GM21447 (cell line): Measurements from ENCODE around the gene ITGA3.
A peak's percentile ranks its signal among the peaks of the same experiment; 100 is the strongest.
"Not testable (repeated sequence)": the region's sequence is repeated elsewhere in the genome, so short reads cannot be mapped to it uniquely, and the experiment has no call there.

Experiments
- ATAC-seq: cut with Tn5 transposase; IDR thresholded peaks from one replicate; pipeline ENCODE4 v1.9.1; 2021; ENCODE audit not compliant: unreplicated experiment

Gene ITGA3

DNA sequence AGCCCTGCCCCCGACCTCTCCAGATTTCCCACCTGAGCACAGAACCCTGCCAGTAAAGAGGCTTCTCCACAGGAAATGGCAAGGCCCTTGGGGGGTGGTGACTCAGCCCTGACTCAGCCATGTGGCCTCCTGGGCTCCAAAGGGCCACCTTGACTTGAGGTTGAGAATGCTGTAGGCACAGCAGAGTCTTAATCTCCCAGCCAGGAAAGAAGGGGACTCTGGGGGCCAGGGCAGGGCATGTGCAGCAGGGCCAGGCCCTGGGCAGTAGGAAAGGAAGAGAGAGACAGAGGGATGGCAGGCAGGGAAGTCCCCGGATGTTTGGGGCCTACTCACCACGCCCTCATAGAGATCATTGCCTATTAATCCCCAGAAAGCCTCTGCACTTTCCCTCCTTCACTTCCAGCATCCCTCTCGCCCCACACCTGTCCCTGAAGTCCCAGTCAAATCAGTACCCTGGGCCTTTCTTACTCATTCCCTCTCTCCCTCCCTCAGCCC is 4.8 kb upstream of the ITGA3 start:
- ATAC-seq, result no peak

DNA sequence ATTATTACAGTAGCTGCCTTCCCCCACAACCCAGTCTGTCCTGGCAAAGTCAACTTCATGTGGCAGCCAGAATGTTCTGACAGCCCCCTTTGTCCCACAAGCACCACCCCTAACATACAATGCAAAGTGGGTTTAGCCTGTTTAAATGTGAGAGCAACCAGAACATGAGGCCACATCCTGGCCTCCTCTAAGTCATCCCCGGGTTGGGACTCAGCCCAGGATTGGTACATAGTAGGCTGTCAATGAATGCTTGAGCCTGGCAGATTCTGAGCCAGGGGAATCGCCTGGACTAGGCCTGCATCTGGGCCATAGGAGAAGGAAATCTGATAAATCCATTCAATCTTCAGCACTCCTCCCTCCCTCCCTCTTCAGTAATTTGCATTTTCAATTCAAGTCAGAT is 4.3 kb upstream of the ITGA3 start:
- ATAC-seq, result no peak

DNA sequence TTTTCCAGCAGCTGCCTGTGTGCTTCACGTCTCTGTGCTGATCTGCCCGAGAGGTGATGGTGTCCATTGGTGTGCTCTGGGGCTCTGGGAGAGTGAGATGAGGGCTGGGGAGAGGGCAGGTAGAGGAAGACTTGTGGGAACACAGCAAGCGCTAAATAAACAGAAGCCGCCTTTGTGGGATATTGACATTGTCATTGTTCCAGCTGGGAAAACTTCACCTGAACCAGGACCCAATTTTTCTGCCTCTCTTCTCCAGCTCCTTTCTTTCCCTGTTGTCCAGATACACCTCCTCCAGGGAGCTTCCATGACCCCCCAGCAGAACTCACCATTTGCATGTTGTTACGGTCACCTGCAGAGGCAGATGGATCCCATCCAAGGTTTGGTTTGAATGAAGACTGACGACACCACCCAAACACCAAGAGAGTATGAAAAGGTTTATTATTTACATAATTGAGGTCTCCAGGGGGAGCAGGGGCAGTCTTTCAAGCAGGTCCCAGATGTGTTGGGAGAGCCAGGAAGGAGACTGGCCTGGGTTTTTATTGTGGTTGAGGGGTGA is 3.6 kb upstream of the ITGA3 start:
- no peak for ATAC-seq

DNA sequence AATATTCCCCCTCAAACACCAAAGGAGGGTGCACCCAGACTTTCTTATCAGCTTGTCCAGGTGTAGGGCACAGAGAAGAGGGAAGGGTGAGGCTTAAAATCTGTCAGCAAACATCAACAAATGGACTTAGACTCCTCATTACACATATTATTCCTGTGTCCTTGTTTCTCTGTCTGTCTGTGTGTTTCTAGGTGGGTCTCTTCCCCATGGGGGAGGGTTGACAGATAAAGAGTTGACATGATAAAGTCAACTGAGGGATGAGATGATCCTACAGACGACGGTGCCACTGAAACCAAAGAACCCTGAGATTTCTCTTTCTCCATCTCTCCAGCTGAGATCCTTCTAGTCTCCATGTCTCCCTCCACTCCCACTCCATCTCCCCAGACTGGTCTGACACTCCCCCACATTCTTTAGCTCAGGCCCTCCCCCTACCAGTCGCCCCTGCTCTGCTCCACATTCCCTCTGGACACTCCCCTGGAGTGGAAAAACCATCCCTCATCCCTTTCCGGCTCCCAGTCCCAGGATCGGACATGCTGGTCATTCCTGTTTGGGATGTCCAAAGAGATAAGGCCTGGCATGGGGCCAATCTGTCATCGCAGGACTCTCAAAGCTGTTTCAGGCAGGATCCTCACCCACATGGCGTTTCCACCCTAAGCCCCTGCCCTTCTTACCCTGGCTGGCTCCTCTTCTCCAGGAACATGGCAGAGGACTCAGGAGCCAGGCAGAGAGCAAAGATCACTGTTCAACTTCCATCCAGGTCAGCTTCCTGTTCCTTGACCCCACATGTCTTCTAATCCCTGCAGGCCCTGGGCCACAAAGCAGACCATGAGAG is 2.9 kb upstream of the ITGA3 start:
- ATAC-seq, result no peak

DNA sequence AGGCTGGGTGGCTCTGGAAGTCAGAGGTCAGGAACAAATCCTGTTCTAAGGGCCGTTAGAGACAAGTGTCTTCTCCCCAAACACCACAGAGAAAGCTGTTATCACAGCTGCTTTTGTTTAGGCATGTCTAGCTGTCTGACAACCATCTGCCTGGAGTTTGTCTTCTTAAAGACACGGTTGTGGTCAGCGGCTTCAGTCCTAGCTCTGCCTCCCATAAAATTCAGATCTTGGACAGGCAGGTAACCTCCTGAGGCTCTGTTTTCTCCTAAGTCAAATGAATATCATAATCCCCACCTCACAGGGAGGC is 2.3 kb upstream of the ITGA3 start:
- ATAC-seq, result no peak

DNA sequence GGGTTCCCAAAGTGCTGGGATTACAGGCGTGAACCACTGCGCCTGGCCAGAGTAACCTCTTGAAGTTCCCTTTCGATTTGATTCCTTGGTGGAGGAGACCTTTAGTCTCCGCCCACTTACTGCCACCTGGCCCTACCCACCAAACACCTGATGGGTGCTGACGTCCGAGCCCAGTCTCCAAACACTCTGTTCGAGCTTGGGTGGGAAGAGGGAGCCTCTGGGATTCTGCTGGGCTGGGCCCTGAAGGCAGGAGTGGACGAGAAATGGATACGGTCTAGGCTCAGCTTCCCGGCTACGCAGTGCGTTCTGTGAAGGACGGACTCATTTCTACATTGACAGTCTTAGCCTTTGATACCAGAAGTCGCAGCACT is 870 bp upstream of the ITGA3 start:
- no peak for ATAC-seq

DNA sequence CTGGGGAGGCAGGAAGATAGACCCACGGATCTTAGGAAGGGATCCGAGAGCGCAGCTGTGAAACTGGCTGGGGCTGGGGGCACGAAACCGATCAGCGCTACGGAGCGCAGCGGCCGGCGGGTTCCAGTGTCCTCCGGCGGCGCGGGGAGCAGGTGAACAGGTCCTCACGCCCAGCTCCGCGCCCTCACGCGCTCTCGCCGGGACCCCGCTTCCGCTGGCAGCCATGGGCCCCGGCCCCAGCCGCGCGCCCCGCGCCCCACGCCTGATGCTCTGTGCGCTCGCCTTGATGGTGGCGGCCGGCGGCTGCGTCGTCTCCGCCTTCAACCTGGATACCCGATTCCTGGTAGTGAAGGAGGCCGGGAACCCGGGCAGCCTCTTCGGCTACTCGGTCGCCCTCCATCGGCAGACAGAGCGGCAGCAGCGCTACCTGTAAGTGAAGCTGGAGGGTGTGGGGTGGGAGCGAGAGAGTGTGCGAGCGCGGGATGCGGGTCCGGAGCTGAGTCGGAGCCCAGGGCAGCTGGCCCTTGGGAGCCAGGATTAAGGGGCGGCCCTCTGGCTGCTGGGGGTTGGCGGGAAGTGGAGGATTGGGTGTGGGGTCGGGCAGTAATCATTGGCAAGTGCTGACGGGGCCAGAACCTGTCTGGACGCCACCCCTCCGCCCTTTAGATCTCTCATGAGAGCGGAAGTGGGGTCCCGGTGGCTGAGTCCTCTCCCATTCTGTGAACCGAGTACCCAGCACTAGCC is 479 bp downstream of the ITGA3 start:
- ATAC-seq, result peak; percentile 52

DNA sequence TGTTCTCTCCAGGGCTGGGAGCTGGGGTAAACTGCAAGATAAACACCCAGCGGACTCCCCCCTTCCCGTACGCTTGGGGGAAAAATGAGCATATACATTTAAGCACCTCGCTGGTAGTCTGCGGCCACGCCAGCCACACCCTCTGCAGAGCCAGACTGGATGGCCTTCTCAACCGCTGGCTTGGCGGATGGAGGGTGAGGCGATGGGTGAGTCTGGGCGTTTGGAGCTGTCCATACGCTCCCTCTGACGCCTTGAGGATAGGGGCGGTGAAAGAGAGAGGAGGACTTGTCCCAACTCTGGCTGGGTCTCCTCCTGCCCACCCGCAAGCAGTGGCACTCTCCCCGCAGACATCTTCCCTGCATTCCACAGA is 1.0 kb downstream of the ITGA3 start:
- no peak for ATAC-seq

DNA sequence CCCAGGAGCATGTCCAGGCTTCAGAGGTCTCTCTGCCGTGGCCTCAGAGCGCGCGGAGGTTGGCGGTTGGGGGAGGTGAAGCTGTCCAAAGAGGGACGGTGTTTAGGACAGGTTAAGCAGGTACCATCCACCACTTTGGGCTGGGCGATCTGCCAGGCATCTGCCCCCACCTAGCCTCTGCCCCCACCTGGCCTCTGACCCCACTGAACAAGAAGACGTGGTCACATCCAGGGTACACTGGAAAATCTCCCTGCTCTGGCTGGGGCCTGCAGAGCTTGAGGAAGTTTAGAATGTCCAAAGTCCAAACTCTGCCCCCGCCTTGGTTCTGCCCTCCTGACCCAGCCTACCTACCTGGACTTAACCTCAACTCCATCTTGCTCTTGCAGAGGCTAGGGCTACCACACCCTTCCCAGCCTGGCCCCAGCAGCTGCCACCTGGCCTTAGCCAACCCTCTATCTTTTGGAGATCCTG is 1.6 kb downstream of the ITGA3 start:
- ATAC-seq, result no peak

DNA sequence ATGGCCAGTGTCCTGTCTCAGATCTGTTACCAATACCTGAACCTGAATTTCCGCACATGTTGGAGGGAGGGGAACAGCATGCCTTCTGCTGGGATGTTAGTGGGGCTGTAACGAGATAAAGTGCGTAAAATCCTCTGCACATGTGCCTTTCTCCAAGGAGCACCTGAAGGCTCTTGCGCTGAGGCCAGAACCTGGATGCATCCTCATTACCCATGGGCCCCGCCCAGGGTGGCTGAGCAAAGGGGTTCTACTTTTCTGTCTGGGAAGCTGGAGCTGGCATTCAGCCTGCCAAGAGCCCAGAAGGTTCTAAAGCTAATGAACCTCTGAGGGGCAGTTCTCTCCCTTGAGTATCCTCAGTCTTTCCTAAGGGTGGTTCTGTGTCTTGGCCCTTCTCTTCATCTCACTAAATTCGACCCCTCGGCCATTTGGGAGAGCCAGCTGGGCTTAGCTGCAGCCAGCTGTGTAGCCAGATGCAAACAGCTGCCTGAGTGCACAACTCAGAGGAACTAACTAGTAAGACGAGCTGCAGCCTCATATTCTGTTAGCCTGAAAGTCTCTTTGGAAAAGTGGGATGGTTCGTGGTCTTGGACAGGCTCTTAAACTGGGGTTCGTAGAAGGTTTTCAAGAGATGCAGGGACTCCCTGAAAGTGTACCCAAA is 2.5 kb downstream of the ITGA3 start:
- no peak for ATAC-seq

DNA sequence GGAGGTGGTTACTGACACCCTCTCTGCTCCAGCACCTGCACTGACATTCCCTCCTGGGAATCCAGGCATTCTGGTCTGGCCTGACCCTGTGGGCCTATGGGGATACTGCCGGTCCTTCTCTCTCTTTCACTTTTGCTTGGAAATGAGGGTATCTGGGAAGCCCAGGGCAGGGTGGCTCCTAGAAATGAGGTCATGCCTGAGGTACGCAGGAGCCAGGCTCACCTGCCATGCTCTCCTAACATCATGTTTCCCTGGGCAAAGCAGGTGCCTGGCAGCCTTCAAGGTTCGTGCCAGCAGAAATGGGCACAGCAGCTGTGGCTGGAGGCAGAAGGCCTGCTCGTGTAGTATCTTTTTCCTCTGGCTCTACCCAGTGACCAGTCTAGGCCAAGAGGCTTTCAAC is 3.3 kb downstream of the ITGA3 start:
- ATAC-seq, result no peak

DNA sequence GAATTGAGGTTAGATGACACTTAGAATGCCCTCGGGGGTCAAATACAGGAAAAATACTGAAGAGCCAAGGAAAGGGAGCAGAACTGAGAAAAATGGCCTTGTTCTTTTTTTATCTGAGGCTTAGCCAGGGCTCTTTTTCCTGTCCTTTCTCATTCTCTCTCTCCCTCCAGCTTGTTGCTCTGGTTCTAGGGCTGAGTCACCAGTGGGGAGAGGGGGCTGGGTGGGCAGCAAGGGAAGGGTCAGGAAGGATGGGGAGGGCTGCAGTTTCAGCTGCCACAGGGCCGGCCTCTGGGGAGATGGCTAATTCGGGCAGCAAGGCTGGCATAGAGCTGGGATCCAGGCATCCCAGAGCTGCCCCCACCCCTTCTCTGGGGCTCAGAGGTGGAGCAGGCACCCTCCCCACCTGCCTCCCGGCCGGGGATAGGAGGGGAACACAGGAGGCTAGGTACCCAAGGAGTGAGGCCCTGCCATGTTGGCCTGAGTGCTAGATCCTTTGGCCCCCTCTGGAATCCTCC is 3.9 kb downstream of the ITGA3 start:
- ATAC-seq, result no peak

DNA sequence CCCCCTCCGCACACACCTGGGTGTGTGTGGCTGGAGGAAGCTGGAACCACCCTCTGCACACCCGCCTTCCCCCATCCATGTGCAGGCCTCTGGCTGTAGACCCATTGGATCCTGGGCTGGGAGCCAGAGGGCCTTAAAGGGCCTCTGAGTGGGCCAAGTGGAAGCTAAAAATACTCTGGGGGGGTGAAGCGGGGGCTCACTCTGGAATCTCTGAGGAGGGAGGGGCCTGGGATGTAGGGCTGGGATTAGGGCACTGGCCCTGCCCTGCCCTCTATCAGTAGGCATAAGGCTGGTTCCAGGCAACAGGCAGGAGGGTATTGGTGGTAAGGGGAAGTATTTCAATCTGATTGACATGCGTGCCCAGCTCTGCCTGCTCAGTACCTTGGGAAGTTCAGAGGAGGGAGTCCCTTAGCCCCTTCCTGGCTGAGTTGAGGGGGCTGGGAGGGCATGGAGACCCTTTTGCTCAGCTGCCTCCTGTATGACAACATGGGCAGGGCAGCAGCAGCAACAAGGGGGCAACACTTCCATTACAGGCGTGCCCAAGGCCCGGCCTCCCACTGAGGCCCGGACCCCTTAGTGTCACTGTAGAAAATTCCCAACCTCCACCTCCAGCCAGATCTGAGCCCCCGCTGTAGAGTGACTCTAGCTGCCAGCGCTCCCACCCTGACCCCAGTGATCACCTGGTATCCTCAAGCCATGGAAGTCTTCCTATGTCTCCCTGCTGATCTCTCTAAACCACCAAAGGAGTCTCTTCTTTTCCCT is 5.2 kb downstream of the ITGA3 start:
- ATAC-seq, result no peak

DNA sequence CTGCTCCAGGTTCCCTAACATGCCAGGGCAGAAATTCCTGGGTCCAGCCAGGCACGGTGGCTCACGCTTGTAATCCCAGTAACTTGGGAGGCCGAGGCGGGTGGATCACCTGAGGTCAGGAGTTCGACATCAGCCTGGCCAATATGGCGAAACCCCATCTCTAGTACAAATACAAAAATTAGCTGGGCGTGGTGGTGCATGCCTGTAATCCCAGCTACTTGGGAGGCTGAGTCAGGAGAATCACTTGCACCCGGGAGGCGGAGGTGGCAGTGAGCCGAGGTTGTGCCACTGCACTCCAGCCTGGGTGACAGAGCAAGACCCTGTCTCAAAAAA is 5.8 kb downstream of the ITGA3 start:
- not testable (repeated sequence) for ATAC-seq

DNA sequence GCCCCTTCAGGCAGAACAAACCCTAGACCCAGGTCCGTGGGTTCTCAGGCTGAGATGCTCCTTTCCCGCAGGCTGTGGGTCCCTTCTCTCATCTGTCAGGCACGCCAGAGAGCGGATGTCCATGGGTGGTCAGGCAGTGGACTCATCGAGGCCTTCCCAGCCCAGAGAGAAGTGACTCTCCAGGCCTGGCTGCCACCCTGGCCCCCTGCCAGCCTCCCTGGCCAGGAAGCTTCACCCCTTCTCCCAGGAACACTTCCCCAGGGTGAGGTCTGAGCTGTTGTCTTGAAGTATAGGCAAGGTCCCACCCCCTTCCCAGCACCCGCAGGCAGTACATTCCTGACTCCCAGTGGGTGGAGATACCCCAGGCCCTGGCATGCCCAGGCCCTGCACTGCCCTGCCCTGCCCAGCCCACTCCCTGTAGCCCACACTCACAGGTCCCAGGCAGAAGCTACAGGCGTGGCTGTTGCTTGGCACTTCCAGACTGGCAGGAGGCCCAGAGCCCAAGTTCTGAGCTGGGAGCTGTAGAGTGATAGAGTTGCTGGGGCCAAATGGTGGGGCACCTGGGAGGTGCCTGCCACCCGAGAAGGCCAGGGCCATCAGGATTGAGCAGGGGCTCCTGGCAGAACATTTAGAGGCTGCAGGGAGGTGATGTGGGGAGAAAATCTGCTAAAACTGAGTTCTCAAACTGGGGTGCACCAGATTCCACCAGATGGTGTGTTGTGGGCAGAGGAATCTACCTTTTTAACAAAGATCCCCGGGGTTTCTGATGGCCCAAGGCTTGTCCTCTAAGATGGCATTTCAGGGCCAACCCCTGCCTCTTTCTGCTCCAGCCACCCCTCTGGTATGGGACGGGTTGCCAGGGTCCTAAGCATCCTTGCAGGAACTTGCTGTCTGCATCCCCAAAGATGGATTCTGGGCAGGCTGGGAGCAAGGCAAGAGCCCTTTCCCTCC is 6.7 kb downstream of the ITGA3 start:
- no peak for ATAC-seq

DNA sequence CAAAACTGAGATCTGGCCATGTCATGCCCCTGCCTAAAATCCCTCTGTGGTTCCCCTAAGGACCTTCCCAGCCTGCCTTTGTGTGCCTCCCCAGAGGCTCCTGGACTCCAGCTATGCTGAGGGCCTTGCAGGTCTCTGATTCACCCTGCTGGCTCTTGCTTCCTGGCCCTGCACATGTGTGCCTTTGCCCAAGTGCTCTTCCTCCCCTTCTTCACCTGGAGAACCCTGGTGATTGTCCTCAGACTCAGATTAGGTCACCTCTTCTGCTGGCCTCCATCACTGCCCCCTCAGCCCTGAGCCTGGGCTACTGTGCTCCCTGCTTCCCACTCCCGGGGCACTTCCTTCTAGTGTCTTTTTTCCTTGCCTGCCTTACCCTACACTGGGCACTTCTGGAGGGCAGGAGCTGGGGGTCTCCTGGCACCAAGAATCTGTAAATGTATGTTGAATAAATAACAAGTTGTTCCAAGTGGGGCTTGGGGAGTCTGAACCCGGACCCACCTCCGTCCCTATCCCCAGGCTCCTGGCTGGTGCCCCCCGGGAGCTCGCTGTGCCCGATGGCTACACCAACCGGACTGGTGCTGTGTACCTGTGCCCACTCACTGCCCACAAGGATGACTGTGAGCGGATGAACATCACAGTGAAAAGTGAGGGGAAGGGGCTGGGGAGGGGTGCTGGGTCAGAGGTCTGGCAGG is 7.8 kb downstream of the ITGA3 start:
- no peak for ATAC-seq

DNA sequence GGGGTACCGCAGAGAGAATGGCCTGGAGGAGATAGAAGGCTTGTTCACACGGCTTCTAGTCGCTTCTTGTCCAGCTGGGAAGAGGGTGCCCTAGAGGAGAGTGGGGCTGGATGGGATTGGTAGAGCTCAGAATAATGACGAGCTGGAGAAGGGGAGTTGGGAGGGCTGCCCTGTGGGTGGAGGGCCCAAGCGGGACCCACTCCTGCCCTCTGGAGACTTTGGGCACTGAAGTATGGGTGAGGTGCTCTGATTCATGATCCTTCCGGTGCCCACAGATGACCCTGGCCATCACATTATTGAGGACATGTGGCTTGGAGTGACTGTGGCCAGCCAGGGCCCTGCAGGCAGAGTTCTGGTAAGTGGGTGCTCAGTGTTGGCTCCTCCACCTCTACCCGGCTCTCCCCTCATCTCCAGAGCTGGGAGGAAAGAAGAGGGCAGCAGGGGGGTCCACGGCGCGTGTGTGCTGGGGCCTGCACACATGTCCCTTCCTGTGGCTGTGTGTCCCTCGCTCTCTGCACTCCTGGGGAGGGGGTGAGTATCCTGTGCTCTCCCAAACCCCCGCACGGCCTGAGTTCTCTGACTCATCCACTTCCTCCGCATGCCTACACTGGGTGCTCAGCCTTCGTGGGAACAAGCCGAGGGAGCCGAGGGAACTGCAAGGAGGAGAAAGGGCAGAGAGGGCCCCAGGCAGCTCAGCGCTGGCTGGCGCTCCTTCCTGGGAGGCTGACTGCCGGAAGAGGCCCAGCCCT is 8.5 kb downstream of the ITGA3 start:
- no peak for ATAC-seq

DNA sequence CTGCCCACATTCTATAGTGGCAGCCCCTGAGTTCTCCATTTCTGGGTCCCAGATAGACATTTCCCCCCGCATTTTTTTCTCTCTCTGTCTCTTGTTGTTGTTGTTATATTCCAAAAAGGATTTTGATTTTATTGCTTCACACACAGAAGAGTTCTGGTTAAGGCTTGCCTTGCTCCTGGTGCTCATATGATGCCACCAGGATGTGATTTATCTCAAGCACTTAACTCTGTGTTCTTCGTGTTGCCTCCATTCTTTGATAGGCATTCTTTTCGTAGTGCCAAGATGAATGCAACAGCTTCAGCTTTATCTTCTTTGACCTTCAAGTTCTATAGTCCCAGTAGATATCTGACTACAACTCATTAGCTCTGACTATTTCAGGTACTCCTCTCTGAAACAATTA is 9.1 kb downstream of the ITGA3 start:
- ATAC-seq, result no peak
